Parathyroid adenoma (tissue), 2 donors: ENCODE results near the gene TECPR1.

ENCODE experiments used
- H2AFZ ChIP-seq: fragments of 300-600 bp; sonication (generic); one replicate; pipeline ENCODE4 v1.7.0; 2017; ENCODE audit warnings: antibody characterized with exemption, mild to moderate bottlenecking
- H3K27ac ChIP-seq: fragments of 300-600 bp; sonication (generic); one replicate; pipeline ENCODE4 v1.7.0; 2017
- H3K27me3 ChIP-seq: fragments of 300-600 bp; sonication (generic); one replicate; pipeline ENCODE4 v1.7.0; 2017; ENCODE audit warnings: low read length; ENCODE audit not compliant: control insufficient read depth, insufficient read depth
- H3K36me3 ChIP-seq: fragments of 300-600 bp; sonication (generic); one replicate; pipeline ENCODE4 v1.7.0; 2017; ENCODE audit warnings: low read length; ENCODE audit not compliant: control insufficient read depth, insufficient read depth
- H3K4me1 ChIP-seq: fragments of 300-600 bp; sonication (generic); one replicate; pipeline ENCODE4 v1.7.0; 2017; ENCODE audit warnings: control low read depth
- H3K4me2 ChIP-seq: fragments of 300-600 bp; sonication (generic); one replicate; pipeline ENCODE4 v1.7.0; 2017; ENCODE audit warnings: low read length
- H3K4me3 ChIP-seq: fragments of 300-600 bp; sonication (generic); one replicate; pipeline ENCODE4 v1.7.0; 2017; ENCODE audit warnings: low read depth, low read length
- H3K79me2 ChIP-seq: fragments of 300-600 bp; sonication (generic); one replicate; pipeline ENCODE4 v1.7.0; 2017; ENCODE audit warnings: control low read depth
- H3K9ac ChIP-seq: fragments of 300-600 bp; sonication (generic); one replicate; pipeline ENCODE4 v1.7.0; 2017; ENCODE audit warnings: mild to moderate bottlenecking
- H3K9me3 ChIP-seq: fragments of 300-600 bp; sonication (generic); one replicate; pipeline ENCODE4 v1.7.0; 2017; ENCODE audit warnings: low read length; ENCODE audit not compliant: control insufficient read depth
- TF ChIP-seq, protein P1 (sequence below): fragments of 300-600 bp; sonication (generic); IDR thresholded peaks from one replicate; pipeline ENCODE4 v1.7.0; 2017; ENCODE audit warnings: antibody characterized with exemption, mild to moderate bottlenecking
- donor health status: primary hyperparathyroidism.

TECPR1 gene

GRCh38 chr7:98291717-98292116 is 39.7 kb upstream of the TECPR1 start:
- H3K4me2 ChIP-seq = no peak overlapping the region
- H3K27ac ChIP-seq = no peak overlapping the region
- H3K9ac ChIP-seq = no peak overlapping the region
- TF ChIP-seq, protein P1, sequence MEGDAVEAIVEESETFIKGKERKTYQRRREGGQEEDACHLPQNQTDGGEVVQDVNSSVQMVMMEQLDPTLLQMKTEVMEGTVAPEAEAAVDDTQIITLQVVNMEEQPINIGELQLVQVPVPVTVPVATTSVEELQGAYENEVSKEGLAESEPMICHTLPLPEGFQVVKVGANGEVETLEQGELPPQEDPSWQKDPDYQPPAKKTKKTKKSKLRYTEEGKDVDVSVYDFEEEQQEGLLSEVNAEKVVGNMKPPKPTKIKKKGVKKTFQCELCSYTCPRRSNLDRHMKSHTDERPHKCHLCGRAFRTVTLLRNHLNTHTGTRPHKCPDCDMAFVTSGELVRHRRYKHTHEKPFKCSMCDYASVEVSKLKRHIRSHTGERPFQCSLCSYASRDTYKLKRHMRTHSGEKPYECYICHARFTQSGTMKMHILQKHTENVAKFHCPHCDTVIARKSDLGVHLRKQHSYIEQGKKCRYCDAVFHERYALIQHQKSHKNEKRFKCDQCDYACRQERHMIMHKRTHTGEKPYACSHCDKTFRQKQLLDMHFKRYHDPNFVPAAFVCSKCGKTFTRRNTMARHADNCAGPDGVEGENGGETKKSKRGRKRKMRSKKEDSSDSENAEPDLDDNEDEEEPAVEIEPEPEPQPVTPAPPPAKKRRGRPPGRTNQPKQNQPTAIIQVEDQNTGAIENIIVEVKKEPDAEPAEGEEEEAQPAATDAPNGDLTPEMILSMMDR = no peak
- H3K36me3 ChIP-seq = no peaks in the 10 kb centered on the region
- no peak overlapping the region for H3K4me3 ChIP-seq
- H3K79me2 ChIP-seq = no peaks in the 10 kb centered on the region
- H3K9me3 ChIP-seq = no peaks in the 10 kb centered on the region
- H2AFZ ChIP-seq = no peak overlapping the region
- no peaks in the 10 kb centered on the region for H3K27me3 ChIP-seq
- no peaks in the 10 kb centered on the region for H3K4me1 ChIP-seq

- Histone ChIP-seq H2AFZ (no peak overlapping the region), H3K4me3 (no peak overlapping the region), H3K9ac (no peak overlapping the region), H3K79me2 (peaks cover 7% of the 10 kb centered on the region), H3K4me1 (no peaks in the 10 kb centered on the region), H3K9me3 (no peaks in the 10 kb centered on the region), H3K27me3 (no peaks in the 10 kb centered on the region), H3K36me3 (no peaks in the 10 kb centered on the region), H3K4me2 (no peak overlapping the region), H3K27ac (no peak overlapping the region)
- TF ChIP-seq, protein P1 = no peak
Measured at GRCh38 chr7:98289333-98289875, 37.4 kb upstream of the TECPR1 start.

DNA sequence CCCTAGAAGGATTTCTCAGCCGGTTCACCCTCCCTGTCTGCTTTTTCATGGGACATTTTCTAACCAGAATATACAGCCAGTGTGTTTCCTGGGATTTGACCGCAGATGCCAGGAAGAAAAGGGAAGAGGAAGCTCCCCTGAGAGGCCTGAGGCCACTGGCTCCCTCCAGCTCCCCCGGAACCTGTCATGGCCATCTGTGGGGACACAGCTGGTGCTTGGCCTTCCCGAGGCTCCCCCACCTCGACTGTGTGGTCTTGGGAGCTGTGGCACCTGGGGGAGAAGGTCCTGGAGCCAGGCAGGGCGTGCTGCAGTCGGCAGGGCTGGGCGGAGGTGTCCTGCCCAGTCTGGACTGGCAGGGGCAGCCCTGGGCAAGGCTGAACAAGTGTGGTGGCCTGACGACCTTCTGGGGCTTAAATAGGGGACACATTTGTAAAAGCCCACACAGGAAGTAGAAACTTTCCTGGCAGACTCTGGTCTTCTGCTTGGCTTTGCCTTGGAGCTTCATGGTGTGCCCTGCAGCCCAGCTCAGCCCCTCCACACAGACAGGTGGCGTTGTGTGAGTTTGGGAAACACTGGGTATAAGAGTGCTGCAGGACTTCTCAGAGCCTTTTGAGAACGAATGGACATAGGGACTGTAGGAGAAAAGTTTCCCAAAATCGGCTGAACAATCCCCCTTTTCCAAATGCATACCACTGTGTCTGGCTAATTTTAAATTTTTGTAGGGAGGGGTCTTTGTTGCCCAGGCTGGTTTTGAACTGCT is 36.2 kb upstream of the TECPR1 start:
- Histone ChIP-seq H3K36me3 (no peaks in the 10 kb centered on the region), H3K9ac (no peak overlapping the region), H3K27me3 (no peaks in the 10 kb centered on the region), H3K79me2 (peaks cover 15% of the 10 kb centered on the region), H3K4me3 (no peak overlapping the region), H3K4me2 (no peak overlapping the region), H3K9me3 (no peaks in the 10 kb centered on the region), H3K27ac (no peak overlapping the region), H2AFZ (no peak overlapping the region), H3K4me1 (no peaks in the 10 kb centered on the region)
- TF ChIP-seq, protein P1 = no peak

DNA sequence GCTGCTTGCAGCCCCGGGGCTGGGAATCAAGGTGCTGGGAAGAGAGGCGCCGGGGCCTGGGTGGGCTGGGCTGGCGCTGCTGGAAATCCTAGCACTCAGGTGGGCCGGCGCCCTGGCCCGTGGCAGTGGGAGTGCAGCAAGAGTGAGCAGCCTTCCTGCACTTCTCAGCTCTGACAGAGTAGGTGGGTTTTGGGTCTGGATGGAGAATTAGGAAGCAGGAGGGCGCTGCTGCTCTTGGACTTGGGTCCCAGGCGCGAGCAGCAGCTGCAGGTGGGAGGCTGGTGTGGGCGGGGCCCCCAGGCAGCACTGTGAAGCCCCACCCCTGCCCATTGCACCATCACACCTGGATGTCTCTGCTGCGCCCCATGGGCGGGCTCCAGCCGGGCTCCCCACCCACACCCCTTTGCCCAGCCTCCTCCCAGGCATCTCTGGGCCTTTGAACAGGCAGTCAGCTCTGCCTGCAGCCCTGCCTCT is 35.5 kb upstream of the TECPR1 start:
- Histone ChIP-seq H3K79me2 (peaks cover 17% of the 10 kb centered on the region), H2AFZ (no peak overlapping the region), H3K4me3 (no peak overlapping the region), H3K27me3 (no peaks in the 10 kb centered on the region), H3K9ac (no peak overlapping the region), H3K4me1 (peaks cover 3% of the 10 kb centered on the region), H3K9me3 (no peaks in the 10 kb centered on the region), H3K4me2 (no peak overlapping the region), H3K27ac (no peak overlapping the region), H3K36me3 (no peaks in the 10 kb centered on the region)
- TF ChIP-seq, protein P1 = no peak
